HG03460 (cell line): ENCODE measurements around the gene PCK1.

Source experiments
- ATAC-seq: cut with Tn5 transposase; IDR thresholded peaks from one replicate; pipeline ENCODE4 v1.9.1; 2021; ENCODE audit not compliant: unreplicated experiment

PCK1 gene

DNA sequence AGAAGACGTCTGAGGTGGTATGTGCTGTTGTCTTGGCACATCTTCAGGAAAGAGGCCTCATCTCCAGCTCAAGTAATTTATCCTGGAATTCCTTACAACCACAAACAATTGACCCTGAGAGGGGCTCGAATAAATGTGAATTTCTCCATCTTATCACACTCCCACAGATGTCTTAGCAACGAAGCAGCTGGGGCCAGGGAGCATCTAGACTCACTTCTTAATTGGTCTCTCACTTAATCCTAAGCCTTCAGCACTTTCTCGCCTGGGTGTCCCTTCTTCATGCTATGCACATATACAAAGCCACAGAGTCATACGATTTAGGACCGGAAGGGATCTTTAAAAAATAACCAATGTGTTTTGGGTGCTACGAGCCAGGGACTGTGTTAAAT, 27.1 kb downstream of the PCK1 start:
- ATAC-seq = no peak

DNA sequence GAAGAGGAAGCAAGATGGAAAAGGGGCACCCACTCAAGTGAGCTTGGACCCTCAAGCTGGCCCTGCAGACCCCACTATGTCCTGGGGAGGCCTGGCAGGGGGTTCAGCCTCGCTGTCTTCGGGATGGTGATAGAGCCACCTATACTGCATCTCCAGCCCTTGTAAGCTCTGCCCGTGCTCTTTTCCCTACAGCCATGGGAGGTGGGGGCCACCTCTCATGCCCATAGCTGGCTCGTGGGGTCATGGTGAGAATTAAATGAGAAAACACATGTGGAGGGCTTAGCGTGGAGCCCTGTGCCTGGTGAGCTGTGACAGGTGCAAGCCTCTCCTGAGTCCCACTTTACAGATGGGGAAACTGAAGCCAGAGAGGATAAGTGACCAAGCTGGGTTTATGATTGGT, 27.7 kb downstream of the PCK1 start:
- ATAC-seq = no peak

DNA sequence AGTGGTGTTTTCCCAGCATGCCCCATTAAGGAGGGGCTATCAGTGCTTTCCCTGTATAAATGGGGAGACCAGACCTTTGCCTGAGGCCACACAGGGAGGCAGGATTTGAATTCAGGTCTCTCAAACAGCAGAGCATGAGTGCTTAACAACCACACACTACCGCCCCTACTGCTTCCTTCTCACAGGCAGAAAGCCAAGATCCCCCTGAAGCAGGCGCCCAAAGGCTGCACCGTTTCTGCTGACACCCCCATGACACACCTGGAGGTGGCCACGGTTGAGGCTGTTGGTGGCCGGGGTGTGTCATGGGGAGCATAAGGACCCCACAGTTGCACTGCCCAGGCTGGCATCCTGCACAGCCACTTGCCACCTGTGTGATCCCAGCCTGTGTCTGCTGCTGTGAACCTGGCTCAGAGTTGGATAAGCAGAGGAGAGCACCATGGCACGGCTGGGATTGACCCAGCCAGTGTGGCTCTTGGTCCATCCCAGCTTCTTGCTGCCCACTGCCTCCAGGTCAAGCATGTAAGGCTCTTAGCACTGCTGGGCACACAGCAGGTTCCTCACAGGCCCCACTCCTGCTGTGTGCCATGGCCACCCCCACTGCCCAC, 28.3 kb downstream of the PCK1 start:
- ATAC-seq = no peak

- no peak for ATAC-seq
These were observed 29.0 kb downstream of the PCK1 start for GRCh38 chr20:57589728-57590484.

GRCh38 chr20:57590485-57591288, 29.8 kb downstream of the PCK1 start:
- no peak for ATAC-seq

- no peak for ATAC-seq
These were observed 30.6 kb downstream of the PCK1 start for GRCh38 chr20:57591289-57592229.

DNA sequence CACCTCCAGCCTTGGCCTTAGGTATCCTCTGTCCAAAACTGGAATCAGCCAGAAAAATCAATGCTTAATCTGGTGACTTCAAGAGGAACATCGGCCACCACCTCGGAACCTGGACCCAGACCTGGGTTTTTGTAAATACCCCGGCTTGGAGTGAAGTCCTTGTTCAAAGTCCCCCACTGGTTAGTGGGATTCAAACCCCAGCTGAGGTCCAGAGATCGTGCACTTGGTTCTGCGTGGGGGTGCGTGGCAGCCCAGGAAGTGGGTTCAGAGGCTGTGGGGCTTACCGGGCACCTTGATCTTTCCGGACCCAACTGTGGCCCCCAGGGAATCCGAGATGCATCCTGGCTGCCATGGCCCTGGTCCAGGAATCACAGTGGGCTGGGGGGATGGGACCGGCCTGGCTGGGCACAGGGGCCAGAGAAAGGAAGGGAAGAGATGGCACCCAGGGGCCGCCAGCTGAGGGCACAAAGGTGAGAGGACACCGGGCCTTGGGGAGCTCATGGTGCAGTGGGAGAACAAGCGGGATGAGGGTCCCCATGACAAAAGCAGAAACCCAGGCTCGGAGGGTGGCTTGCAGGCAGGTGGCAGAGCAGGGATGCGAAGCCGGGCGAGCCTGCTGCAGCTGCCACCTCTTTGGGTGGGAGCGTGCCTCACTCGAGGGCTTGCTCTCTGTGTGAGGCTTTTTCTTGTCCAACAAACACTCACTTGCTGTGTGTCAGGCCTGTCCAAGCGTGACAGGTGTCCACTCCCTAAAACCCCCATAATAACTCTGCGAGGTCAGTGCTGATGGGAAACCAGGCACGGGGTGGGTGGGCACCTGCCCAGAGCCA, 31.6 kb downstream of the PCK1 start:
- no peak for ATAC-seq

DNA sequence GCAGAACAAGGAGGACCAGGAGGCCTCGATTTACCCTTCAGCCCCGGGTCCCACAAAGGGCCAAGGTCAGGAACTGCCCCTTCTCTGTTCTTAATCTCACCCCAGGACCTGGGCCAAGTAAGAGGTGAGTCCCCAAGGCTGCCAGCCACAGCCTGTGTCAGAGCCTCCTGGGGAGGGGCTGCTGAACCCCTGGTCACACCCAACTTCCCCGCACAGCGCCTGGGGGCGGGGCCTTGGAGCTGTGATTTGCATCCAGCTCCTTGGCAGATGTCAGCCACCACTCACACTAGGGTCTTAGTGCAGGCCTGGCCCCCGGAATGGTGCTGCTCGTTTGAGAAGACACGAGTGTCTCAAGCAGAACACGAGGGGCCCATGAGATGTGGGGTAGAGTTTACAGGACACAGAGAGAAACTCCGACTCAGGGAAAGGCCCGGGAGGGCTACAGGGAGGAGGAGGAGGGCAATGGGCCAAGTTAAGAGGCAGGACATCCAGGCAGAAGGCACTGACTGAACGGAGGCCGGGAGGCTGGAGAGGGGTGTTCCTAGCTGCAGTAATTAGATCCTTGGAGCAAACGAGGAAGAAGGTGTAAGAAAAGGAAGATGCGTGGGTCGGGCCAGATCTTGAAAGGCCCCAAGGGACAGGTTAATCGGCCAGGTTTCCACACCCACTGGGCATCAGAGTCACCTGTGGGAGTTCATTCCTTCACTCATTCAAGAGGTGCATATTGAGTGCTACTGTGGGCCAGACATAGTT, 32.4 kb downstream of the PCK1 start:
- no peak for ATAC-seq

DNA sequence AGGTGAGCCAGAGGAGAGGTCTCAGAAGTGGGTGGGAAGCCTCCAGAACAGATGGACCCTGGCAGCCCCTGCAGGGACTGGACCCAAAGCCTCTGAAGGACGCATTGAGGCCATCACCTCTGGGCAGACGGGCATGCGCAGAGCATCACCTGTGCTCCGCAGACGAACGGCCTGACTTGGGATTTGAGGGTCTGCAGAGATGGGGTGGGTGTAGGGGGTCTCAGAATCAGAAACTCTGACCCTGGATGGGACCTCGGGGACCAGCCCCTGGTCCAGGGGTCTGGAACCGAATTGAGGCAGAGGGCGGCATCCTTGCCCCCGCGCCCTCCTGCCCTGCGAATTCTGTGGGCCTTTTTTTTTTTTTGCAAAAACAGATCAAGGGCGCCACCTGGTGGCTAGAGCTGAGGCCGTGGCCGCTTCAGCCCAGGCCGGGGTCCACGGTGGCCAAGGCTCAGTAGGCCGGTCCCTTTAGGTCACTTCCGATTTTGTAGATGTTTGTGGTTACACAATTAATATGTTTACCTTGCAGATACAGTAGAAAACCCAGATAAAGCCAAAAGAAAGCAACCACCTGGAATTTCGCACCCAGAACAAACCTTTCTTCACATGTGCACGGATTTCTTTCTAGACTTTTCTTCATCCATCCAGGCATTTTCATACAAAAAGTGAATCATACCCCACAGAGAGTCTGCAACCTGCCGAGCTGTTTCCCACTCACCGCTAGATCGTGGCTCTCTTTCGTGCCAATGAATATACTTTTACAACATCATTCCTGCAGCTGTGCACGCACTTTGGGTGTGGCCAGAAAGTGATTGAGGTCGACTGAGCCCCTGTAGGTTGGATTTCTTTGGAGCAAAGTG, 33.4 kb downstream of the PCK1 start:
- no peak for ATAC-seq

GRCh38 chr20:57595041-57596030, 34.4 kb downstream of the PCK1 start:
- ATAC-seq = no peak

GRCh38 chr20:57596358-57596757, 35.4 kb downstream of the PCK1 start:
- ATAC-seq = no peak

DNA sequence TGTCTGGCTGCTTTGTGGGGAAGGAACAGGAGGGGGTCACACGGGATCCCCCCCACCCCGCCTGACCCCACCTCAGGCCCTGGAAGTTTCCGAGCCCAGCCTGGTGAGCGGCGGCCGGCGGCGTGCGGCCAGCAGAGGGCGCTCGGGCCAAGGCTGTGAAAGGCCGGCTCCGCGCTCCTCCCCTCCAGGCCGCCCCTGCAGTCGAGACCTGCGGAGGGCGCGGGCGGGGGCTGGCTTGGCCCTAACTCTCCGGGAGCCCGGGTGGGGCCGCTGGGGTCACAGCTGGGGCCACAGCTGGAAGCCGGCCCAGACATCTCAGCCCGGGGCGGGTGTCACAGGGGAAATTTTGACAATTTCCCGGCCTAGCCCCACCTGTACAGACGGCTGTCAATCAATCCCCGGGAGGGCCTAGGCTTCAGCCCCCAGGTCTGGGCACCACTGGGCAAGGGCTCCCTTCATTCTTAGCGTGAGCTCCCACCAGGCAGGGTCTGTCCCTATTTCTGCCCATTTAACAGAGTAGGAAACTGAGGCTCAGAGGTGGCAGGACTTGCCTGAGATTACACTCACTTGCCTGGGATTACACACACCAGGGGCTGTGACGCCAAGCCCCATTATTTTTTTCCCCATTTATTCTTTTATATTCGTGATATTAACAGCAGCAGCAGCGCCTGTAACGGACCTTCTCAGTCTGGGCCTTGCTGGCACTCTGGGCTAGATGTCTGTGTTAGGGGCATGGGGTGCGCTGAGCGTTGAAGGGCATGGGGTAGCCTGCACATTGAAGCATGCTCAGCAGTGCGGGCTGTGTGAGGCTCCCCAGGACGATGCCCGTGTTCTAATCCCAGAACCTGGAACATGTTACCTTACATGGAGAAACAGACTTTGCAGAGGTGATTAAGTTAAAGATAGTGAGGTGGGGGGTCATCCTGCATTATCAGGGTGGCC, 36.4 kb downstream of the PCK1 start:
- peak; percentile 49 for ATAC-seq

GRCh38 chr20:57598060-57598459, 37.1 kb downstream of the PCK1 start:
- ATAC-seq = no peak

GRCh38 chr20:57598491-57598890, 37.6 kb downstream of the PCK1 start:
- no peak for ATAC-seq

GRCh38 chr20:57600320-57601210, 39.7 kb downstream of the PCK1 start:
- peak; percentile 51 for ATAC-seq
